ENCODE results near the gene PTPRE. TPM values are rescaled to one million over a fixed set of nuclear protein-coding genes. Genes with fewer than 3 reads are reported as not detected.

The PTPRE gene
- total RNA-seq, 4 donors from 2014 or later = 9.8 to 24.9 (median 22.7) TPM

DNA sequence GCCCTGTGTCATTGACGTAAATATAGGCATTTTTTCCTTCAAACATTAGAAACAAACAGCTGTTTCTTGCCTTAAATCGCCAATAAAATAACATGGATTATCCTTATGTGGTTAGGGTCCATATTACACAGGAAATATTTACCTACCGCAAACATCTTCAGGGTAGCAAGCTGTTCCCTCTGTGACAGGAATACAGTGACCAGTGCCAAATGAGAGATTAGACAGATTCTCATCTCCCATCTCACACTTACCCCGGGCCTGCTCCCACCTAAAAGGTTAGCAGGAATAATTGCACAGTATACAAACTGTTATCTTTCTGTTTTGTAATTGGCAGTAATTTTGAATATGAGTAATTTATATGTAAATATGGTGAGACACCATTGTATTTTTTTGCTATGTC lies 202.8 kb downstream of the PTPRE start:
- 92 to 95% methylated on average over 4 of the region's 4 CpGs for WGBS, 2 donors
- Histone ChIP-seq H3K9me3 (no peaks in the 10 kb centered on the region), H3K36me3 (peaks cover 0 to 56% (median 0%) of the 10 kb centered on the region in 3 donors), H3K4me3 (no peak overlapping the region), H3K27ac (no peak overlapping the region), H3K27me3 (no peaks in the 10 kb centered on the region), H3K4me1 (no peaks in the 10 kb centered on the region)
- TF ChIP-seq, protein P1, sequence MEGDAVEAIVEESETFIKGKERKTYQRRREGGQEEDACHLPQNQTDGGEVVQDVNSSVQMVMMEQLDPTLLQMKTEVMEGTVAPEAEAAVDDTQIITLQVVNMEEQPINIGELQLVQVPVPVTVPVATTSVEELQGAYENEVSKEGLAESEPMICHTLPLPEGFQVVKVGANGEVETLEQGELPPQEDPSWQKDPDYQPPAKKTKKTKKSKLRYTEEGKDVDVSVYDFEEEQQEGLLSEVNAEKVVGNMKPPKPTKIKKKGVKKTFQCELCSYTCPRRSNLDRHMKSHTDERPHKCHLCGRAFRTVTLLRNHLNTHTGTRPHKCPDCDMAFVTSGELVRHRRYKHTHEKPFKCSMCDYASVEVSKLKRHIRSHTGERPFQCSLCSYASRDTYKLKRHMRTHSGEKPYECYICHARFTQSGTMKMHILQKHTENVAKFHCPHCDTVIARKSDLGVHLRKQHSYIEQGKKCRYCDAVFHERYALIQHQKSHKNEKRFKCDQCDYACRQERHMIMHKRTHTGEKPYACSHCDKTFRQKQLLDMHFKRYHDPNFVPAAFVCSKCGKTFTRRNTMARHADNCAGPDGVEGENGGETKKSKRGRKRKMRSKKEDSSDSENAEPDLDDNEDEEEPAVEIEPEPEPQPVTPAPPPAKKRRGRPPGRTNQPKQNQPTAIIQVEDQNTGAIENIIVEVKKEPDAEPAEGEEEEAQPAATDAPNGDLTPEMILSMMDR (IDR thresholded peaks at IDR 0.05) = no peak
- no peak for TF ChIP-seq POLR2A (IDR thresholded peaks at IDR 0.05)
- intact Hi-C loops (cut with DNase I) = no loop called here
- DNase-seq = no peak

DNA sequence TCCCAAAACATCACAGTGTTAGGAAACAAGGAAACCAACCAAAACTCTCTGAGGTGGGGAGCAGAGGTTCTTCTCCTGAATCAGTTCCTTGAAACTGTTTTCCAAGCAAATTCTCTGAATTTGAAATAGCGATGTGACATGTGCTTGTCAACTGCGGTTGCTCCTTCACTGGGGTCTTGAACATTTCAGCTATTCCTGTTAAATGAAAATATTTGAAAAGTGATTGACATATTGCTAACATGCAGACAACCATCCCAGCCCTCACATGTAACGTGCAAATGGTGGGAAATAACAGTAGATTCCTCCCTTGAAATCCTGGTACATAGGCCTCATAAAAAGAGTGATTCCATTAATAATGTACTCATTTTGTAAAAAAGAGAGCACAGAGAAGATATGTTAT lies 203.4 kb downstream of the PTPRE start:
- Histone ChIP-seq H3K4me3 (no peak overlapping the region), H3K27me3 (no peaks in the 10 kb centered on the region), H3K4me1 (no peaks in the 10 kb centered on the region), H3K9me3 (no peaks in the 10 kb centered on the region), H3K36me3 (peaks cover 0 to 55% (median 0%) of the 10 kb centered on the region in 3 donors), H3K27ac (no peak overlapping the region)
- intact Hi-C loops (cut with DNase I) = no loop called here
- WGBS, 2 donors = 98% methylated on average over 3 of the region's 3 CpGs
- TF ChIP-seq, protein P1 (IDR thresholded peaks at IDR 0.05) = no peak
- no peak for TF ChIP-seq POLR2A (IDR thresholded peaks at IDR 0.05)
- no peak for DNase-seq

DNA sequence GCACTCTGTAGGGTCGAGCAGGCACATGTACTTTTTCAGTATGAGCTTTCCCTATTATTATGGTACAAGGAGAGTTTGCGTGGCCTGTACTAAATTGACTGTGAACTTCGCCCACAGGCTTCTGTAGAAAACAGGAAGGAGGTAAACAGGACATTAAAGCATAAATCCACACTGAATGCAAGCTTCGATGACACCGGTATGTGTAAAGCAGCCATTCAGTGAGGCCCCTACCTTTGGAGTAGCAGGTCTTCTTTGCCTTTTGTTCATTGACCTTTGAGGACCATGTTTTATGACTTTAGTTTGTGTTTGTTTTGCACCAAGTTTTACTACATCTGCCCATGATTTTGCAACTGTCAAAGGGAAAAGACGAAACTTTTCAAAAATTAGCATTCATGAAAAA lies 204.8 kb downstream of the PTPRE start:
- TF ChIP-seq, protein P1 (IDR thresholded peaks at IDR 0.05) = no peak
- TF ChIP-seq POLR2A (IDR thresholded peaks at IDR 0.05) = no peak
- intact Hi-C loops (cut with DNase I) = no loop called here
- H3K36me3 ChIP-seq = peaks cover 0 to 43% (median 0%) of the 10 kb centered on the region in 3 donors

DNA sequence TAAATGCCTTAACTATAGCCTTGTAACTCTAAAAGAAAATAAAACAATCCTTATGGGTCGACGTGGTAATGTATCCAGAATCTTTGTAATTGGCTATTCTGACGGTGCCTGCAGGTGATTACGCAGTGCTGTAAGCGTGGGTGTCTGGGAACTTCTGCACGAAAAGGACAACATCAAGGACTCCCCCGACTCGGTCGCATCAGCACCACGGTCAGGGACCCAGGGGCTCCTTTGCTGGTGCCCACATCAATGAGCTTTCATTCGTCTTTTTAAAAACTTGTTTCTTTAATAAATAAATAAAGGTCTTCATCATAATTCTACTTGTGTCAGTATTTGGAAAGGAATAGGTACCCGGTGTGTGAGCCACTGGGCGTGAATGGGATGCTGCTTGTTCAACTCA lies 206.1 kb downstream of the PTPRE start:
- peaks cover 0 to 30% (median 0%) of the 10 kb centered on the region in 3 donors for H3K36me3 ChIP-seq
- H3K9me3 ChIP-seq = no peaks in the 10 kb centered on the region
- DNase-seq = no peak
- no peaks in the 10 kb centered on the region for H3K4me1 ChIP-seq
- TF ChIP-seq, protein P1 (IDR thresholded peaks at IDR 0.05) = no peak
- TF ChIP-seq POLR2A (IDR thresholded peaks at IDR 0.05) = no peak
- no peaks in the 10 kb centered on the region for H3K27me3 ChIP-seq
- H3K27ac ChIP-seq = no peak overlapping the region
- WGBS, 2 donors = 91 to 93% methylated on average over 13 of the region's 13 CpGs
- no peak overlapping the region for H3K4me3 ChIP-seq
- intact Hi-C loops (cut with DNase I) = no loop called here

More for the DNA sequence above, 204.8 kb downstream of the PTPRE start:
- Histone ChIP-seq H3K27me3 (no peaks in the 10 kb centered on the region), H3K27ac (no peak overlapping the region), H3K4me3 (no peak overlapping the region), H3K4me1 (no peaks in the 10 kb centered on the region), H3K9me3 (no peaks in the 10 kb centered on the region)
- DNase-seq = no peak
- 94 to 95% methylated on average over 6 of the region's 6 CpGs for WGBS, 2 donors

DNA sequence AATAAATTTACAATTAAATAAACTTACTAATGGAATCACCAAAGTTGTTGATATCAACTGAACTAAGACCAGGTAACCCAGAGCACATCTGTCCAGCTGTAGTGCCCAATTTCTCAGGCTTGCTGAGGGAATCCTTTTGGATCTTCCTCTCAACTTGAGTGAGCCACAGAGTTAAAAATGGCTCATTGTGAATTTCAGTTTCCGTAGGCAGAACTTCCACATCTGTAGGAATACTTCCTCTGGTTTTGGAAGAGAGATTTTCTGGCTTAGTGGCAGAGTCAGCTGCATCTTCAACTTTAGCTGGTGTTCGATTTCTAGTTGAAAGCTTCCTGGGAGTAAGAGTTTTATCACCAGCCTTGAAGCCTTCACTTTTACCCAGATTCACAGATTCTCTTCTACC lies 208.0 kb downstream of the PTPRE start:
- Histone ChIP-seq H3K4me3 (no peak overlapping the region), H3K27me3 (no peaks in the 10 kb centered on the region), H3K9me3 (no peaks in the 10 kb centered on the region), H3K36me3 (peaks cover 0 to 22% (median 0%) of the 10 kb centered on the region in 3 donors), H3K27ac (no peak overlapping the region), H3K4me1 (no peaks in the 10 kb centered on the region)
- TF ChIP-seq, protein P1 (IDR thresholded peaks at IDR 0.05) = no peak
- no peak for TF ChIP-seq POLR2A (IDR thresholded peaks at IDR 0.05)
- intact Hi-C loops (cut with DNase I) = no loop called here
- WGBS, 2 donors = 85 to 87% methylated on average over 2 of the region's 2 CpGs
- DNase-seq = no peak
